Hepatocyte (in vitro differentiated cells): Measurements from ENCODE around the gene EVI5L.

ENCODE experiments used
- CTCF ChIP-seq: fragments of 200-600 bp; sonication (generic); IDR thresholded peaks from 2 replicates; pipeline ENCODE4 v1.5.1; 2016; ENCODE audit warnings: antibody characterized with exemption, mild to moderate bottlenecking; ENCODE audit not compliant: poor library complexity
- EZH2 ChIP-seq: fragments of 200-600 bp; sonication (generic); IDR thresholded peaks from 2 replicates; pipeline ENCODE4 v1.6.1; 2016; ENCODE audit warnings: antibody characterized with exemption, mild to moderate bottlenecking, borderline replicate concordance
- EZH2phosphoT487 ChIP-seq: fragments of 200-600 bp; sonication (generic); IDR thresholded peaks from one replicate; pipeline ENCODE4 v1.6.1; 2018; ENCODE audit warnings: antibody characterized with exemption, mild to moderate bottlenecking, low read depth, moderate library complexity; ENCODE audit not compliant: unreplicated experiment, severe bottlenecking

- TF ChIP-seq CTCF, result no peak
- TF ChIP-seq EZH2, result no peak
- TF ChIP-seq EZH2phosphoT487, result no peak
Measured at GRCh38 chr19:7830823-7831222, 805 bp downstream of the EVI5L start.
